Astrocyte of the cerebellum (primary cell): ENCODE results near the gene KIFC3.

Experiments
- DNase-seq: peaks from one replicate; pipeline ENCODE4 v3.0.0-alpha.2; 2011; ENCODE audit warnings: low read depth
- H3K4me3 ChIP-seq: 2 replicates; pipeline ENCODE4 v1.5.1; 2011; ENCODE audit warnings: mild to moderate bottlenecking, low read depth, low read length, moderate library complexity
- in situ Hi-C: cut with HindIII; loops from 2 replicates; pipeline ENCODE4 v1.10.0; 2017; ENCODE audit warnings: low sequenced_read_pairs
- TF ChIP-seq, protein P1 (sequence below): IDR thresholded peaks from 2 replicates; pipeline ENCODE4 v1.5.1; 2012; ENCODE audit warnings: low read length, low read depth, moderate library complexity, mild to moderate bottlenecking; ENCODE audit errors: missing control alignments

The KIFC3 gene

DNA sequence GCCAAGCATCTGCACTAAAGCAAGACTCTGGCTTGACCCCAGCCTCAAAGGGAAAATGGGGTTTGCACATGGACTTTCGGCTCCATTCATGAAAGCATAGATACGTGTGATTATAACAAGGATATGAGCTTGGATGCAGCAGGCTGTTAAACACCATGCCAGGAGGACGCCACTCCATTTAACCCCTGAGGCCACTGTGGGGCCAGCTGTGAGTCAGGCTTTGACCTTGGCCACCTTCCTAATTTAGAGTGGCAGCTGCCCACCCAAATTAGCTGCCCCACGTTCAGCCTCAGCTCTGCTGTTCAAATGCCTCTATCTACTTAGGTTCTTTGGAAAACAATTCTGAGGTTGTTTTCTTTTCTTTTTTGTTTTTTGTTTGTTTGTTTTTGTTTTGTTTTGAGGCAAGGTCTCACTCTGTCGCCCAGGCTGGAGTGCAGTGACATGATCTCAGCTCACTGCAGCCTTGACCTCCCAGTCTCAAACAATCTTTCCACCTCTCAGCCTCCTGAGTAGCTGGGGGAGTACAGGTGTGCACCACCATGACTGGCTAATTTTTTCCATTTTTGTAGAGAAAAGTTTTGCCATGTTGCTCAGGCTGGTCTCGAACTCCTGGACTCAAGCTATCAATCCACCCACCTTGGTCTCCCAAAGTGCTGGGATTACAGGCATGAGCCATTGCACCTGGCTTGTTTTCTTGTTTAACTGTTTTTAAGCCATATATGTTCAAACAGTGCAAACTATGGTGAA is 23.2 kb upstream of the KIFC3 start:
- DNase-seq = no peak
- TF ChIP-seq, protein P1, sequence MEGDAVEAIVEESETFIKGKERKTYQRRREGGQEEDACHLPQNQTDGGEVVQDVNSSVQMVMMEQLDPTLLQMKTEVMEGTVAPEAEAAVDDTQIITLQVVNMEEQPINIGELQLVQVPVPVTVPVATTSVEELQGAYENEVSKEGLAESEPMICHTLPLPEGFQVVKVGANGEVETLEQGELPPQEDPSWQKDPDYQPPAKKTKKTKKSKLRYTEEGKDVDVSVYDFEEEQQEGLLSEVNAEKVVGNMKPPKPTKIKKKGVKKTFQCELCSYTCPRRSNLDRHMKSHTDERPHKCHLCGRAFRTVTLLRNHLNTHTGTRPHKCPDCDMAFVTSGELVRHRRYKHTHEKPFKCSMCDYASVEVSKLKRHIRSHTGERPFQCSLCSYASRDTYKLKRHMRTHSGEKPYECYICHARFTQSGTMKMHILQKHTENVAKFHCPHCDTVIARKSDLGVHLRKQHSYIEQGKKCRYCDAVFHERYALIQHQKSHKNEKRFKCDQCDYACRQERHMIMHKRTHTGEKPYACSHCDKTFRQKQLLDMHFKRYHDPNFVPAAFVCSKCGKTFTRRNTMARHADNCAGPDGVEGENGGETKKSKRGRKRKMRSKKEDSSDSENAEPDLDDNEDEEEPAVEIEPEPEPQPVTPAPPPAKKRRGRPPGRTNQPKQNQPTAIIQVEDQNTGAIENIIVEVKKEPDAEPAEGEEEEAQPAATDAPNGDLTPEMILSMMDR = no peak
- in situ Hi-C loops = no loop called here
- no peak overlapping the region for H3K4me3 ChIP-seq

DNA sequence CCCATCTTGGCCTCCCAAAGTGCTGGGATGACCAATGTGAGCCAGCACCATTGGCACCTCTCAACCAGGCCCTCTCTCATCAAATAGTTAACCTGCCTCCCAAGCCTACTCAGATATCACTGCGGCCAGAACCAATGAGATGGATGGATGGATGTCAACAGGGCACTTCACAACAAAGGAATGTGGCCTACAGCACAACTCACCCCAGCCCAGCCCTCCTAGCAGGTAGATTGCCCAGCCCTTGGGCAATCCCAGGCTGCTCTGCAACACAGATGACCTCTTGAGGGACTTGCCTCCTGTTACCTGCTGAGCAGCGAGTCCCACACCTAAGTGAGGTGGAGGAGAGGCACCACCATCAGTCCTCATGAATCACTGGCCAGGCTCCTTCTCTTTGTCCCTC is 22.6 kb upstream of the KIFC3 start:
- in situ Hi-C loops = no loop called here
- no peak overlapping the region for H3K4me3 ChIP-seq
- DNase-seq = no peak
- TF ChIP-seq, protein P1 = no peak

DNA sequence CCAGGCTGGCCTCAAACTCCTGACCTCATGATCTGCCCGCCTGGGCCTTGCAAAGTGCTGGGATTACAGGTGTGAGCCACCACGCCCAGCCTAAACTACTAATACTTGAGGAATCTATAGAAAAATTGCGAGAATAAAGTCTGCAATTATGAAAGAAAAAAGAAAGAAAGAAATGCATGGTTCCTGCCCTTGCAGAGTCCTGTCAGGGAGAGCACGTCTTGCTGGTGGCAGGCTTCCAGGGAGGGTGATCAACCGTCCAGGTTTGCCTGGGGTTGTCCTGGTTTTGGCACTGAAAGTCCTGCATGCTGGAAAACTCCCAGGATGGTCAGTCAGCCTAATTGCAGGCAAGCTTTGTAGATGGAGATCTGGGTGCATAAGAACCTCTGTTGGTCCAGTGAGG is 21.5 kb upstream of the KIFC3 start:
- TF ChIP-seq, protein P1 = no peak
- DNase-seq = no peak
- no peak overlapping the region for H3K4me3 ChIP-seq
- in situ Hi-C loops = no loop called here

DNA sequence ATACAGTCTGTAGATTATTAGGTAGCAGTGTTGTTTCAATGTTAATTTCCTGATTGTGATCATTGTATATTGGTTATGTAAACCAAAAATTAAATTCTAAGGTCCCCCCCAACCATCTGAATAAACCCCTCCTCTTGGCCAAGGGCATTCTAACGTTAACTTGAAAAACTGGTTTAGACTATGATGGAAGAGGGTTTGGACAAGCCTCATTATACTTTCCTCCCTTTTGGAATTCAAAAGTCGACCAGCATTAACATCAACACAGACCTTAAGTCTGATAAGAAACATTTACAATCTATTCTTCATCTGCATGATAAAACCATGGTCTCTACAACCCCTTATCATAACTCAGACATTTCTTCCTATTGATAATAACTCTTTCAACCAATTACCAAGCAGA is 20.6 kb upstream of the KIFC3 start:
- no peak for DNase-seq
- H3K4me3 ChIP-seq = no peak overlapping the region
- in situ Hi-C loops = no loop called here
- TF ChIP-seq, protein P1 = no peak

DNA sequence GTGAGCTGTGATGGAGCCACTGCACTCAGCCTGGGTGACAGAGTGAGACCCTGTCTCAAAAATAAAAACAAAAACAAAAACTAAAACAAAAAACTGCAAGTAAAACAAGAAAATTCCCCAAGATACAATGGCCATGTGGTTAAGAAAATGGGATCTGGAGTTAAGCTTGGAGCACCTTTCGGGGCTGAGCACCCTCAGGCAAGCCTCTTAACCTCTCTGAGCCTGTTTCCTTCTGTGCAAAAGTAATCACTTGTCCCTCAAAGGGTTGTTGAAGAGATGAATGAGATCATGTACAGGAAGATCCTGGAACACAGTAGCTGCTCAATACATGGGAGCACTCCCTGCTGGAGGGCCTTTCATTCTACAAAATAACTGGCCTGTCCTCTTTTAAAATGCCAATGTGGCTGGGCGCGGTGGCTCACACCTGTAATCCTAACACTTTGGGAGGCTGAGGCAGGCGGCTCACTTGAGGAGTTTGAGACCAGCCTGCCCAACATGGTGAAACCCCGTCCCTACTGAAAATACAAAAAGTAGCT is 19.8 kb upstream of the KIFC3 start:
- TF ChIP-seq, protein P1 = no peak
- no peak overlapping the region for H3K4me3 ChIP-seq
- in situ Hi-C loops = no loop called here
- no peak for DNase-seq

DNA sequence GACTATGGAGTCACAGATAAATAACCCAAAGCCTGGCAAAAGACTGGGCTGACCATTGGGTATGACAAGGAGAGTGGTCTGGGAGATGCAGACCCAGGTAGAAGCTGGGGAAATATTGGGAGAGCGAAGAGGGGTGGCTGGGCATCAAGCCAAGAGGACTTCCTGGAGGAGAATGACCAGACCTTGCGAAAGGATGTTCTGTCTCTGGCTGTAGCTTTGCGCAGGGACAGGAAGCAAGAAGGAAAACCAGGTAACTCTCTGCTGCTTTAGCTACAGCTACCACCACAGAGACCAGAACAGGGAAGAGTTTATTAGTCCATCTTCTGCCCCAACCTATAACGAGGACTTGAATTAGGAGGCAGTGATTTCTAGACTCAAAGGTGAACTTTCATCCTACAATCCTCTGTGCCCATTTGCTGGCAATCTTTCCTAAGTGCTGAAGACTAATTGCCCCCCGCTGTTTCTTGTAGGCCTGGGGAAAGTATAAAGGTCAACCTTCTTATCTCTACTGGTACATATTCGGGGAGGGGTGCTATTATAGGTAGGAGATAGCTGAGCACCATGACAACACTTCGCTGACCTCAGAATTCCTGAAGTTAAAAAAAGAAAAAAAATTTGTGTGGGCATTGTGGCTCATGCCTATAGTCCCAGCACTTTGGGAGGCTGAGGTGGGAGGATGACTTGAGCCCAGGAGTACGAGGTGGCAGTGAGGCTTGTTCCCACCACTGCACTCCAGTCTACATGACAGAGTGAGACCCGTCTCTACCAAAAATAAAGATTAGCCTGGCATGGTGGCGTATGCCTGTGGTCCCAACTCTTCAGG is 19.1 kb upstream of the KIFC3 start:
- no peak overlapping the region for H3K4me3 ChIP-seq
- DNase-seq = no peak
- TF ChIP-seq, protein P1 = no peak
- in situ Hi-C loops = no loop called here
